ENCODE data around the gene CALM3.

DNA sequence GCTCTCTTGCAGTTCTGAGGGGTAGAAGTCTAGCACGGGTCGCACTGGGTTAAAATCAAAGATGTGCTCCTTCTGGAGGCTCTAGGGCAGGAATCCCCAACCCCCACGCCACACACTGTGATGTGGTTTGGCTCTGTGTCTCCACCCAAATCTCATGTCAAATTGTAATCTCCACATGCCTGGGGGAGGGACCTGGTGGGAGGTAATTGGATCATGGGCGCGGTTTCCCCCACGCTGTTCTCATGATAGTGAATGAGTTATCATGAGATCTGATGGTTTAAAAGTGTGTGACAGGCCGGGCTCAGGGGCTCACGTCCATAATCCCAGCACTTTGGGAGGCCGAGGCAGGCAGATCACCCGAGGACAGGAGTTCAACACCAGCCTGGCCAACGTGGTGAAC lies 26.6 kb upstream of the CALM3 start:
- TF ChIP-seq EZH2 (IDR thresholded peaks at IDR 0.05; ENCODE audit: borderline replicate concordance), result no peak
- no peak for TF ChIP-seq CTCF (IDR thresholded peaks at IDR 0.05; ENCODE audit: poor library complexity)
